ENCODE results near the gene CAP2. TPM values are rescaled to one million over a fixed set of nuclear protein-coding genes. Genes with fewer than 3 reads are reported as not detected.
A peak's percentile ranks its signal among the peaks of the same experiment; 100 is the strongest.

Gene CAP2
- total and polyA plus RNA-seq, 3 donors from 2014 or later: 1.6 to 5.2 (median 2.9) TPM

- H3K36me3 ChIP-seq (ENCODE audit: low read depth, missing control alignments): no peaks in the 10 kb centered on the region
- H3K27me3 ChIP-seq: no peaks in the 10 kb centered on the region
- H3K4me1 ChIP-seq: no peaks in the 10 kb centered on the region
- peak overlapping the region; percentile 92 to 98 for H3K4me3 ChIP-seq
- intact Hi-C loops (cut with DNase I; ENCODE audit: low total_unique reads): no loop called here
- WGBS, 2 donors: 4 to 11% methylated on average over 5 of the region's 5 CpGs
- TF ChIP-seq POLR2A (IDR thresholded peaks at IDR 0.05): no peak
- no peak for TF ChIP-seq CTCF (IDR thresholded peaks at IDR 0.05)
- H3K27ac ChIP-seq: peak overlapping the region; percentile 91 to 96
- no peak for DNase-seq
- no peaks in the 10 kb centered on the region for H3K9me3 ChIP-seq
Measured at GRCh38 chr6:17601386-17601703, 207.9 kb downstream of the CAP2 start.

- Histone ChIP-seq H3K27ac (no peak overlapping the region), H3K4me1 (no peaks in the 10 kb centered on the region), H3K36me3 (ENCODE audit: low read depth, missing control alignments) (no peaks in the 10 kb centered on the region), H3K4me3 (no peak overlapping the region), H3K27me3 (no peaks in the 10 kb centered on the region), H3K9me3 (no peaks in the 10 kb centered on the region)
- intact Hi-C loops (cut with DNase I; ENCODE audit: low total_unique reads): no loop called here
- 32 to 52% methylated on average over 1 of the region's 1 CpG for WGBS, 2 donors
- no peak for DNase-seq
- no peak for TF ChIP-seq POLR2A (IDR thresholded peaks at IDR 0.05)
- no peak for TF ChIP-seq CTCF (IDR thresholded peaks at IDR 0.05)
Measured at GRCh38 chr6:17602888-17603287, 209.5 kb downstream of the CAP2 start.

DNA sequence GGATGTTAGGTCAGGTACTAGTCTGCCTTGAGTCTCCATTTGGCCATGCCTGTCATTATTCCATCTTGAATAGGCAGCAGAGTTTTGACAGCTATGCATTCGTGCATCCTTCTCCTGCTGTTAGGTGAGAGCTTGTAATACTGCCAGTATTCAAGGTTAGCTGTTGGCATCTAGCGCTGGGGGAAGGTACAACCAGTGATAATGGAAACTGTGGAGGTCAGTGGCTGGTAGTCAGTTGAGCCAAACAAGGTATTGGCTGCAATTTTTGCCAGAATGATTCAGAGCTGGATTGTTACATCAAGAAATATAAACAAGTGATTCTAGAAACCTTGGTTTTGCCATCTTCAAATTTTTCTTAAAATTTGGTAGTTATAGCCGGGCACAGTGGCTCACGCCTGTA lies 213.2 kb downstream of the CAP2 start:
- no peaks in the 10 kb centered on the region for H3K36me3 ChIP-seq (ENCODE audit: low read depth, missing control alignments)
- H3K27me3 ChIP-seq: no peaks in the 10 kb centered on the region
- H3K27ac ChIP-seq: no peak overlapping the region
- no peak for DNase-seq
- H3K9me3 ChIP-seq: no peaks in the 10 kb centered on the region
- H3K4me1 ChIP-seq: no peaks in the 10 kb centered on the region
- WGBS, 2 donors: 91 to 94% methylated on average over 4 of the region's 4 CpGs
- TF ChIP-seq CTCF (IDR thresholded peaks at IDR 0.05) (no peak), POLR2A (IDR thresholded peaks at IDR 0.05) (no peak)
- intact Hi-C loops (cut with DNase I; ENCODE audit: low total_unique reads): no loop called here
- H3K4me3 ChIP-seq: no peak overlapping the region

Small RNA genes within 50 kb of the gene (small RNA-seq; reads per million reads assigned to genes)
- gene SUMO2P13: 0 reads per million in 2 donors

Other genes starting within 250 kb of the CAP2 start
- 10 to 100 TPM in 1 of 2 donors, 1 to 10 TPM in 1; 9.1 to 18.6 TPM for gene RBM24, start 112.2 kb upstream of the CAP2 start, total RNA-seq
- 8.9 TPM for gene RBM24, start 112.2 kb upstream of the CAP2 start, polyA plus RNA-seq (ENCODE audit: insufficient read depth, low read depth, low replicate concordance)
- 10 to 100 TPM; 26.8 to 36.7 TPM for gene FAM8A1, start 206.7 kb downstream of the CAP2 start, total RNA-seq
- gene FAM8A1, start 206.7 kb downstream of the CAP2 start, polyA plus RNA-seq (ENCODE audit: insufficient read depth, low read depth, low replicate concordance): 39.7 TPM

Measured in testis (tissue), 3 donors.